ENCODE data around the gene UBE2D2. TPM values are rescaled to one million over a fixed set of nuclear protein-coding genes. Genes with fewer than 3 reads are reported as not detected.

UBE2D2 gene
- total RNA-seq, 1 experiment from 2014 or later, result 79.3 TPM

GRCh38 chr5:139660105-139660922 is 99.2 kb downstream of the UBE2D2 start:
- peak; percentile 88 for DNase-seq (ENCODE audit: low spot score)

GRCh38 chr5:139660923-139661814 is 100.0 kb downstream of the UBE2D2 start:
- peak; percentile 93 for DNase-seq (ENCODE audit: low spot score)

- DNase-seq (ENCODE audit: low spot score), result no peak
These were observed 101.5 kb downstream of the UBE2D2 start for GRCh38 chr5:139662617-139663016.

GRCh38 chr5:139663207-139664085 is 102.3 kb downstream of the UBE2D2 start:
- no peak for DNase-seq (ENCODE audit: low spot score)

GRCh38 chr5:139664086-139664693 is 103.1 kb downstream of the UBE2D2 start:
- no peak for DNase-seq (ENCODE audit: low spot score)

GRCh38 chr5:139664727-139665351 is 103.7 kb downstream of the UBE2D2 start:
- no peak for DNase-seq (ENCODE audit: low spot score)

GRCh38 chr5:139665626-139666025 is 104.5 kb downstream of the UBE2D2 start:
- DNase-seq (ENCODE audit: low spot score), result no peak

- no peak for DNase-seq (ENCODE audit: low spot score)
These were observed 105.4 kb downstream of the UBE2D2 start for GRCh38 chr5:139666551-139666950.

- peak; percentile 31 for DNase-seq (ENCODE audit: low spot score)
These were observed 106.0 kb downstream of the UBE2D2 start for GRCh38 chr5:139667001-139667729.

- DNase-seq (ENCODE audit: low spot score), result no peak
These were observed 106.6 kb downstream of the UBE2D2 start for GRCh38 chr5:139667730-139668063.

GRCh38 chr5:139668064-139668880 is 107.1 kb downstream of the UBE2D2 start:
- DNase-seq (ENCODE audit: low spot score), result peak; percentile 45

GRCh38 chr5:139668924-139669661 is 108.0 kb downstream of the UBE2D2 start:
- DNase-seq (ENCODE audit: low spot score), result no peak

- no peak for DNase-seq (ENCODE audit: low spot score)
These were observed 108.7 kb downstream of the UBE2D2 start for GRCh38 chr5:139669662-139670368.

GRCh38 chr5:139670369-139671095 is 109.4 kb downstream of the UBE2D2 start:
- no peak for DNase-seq (ENCODE audit: low spot score)

GRCh38 chr5:139671096-139671841 is 110.1 kb downstream of the UBE2D2 start:
- DNase-seq (ENCODE audit: low spot score), result no peak

GRCh38 chr5:139675213-139675612 is 114.1 kb downstream of the UBE2D2 start:
- no peak for DNase-seq (ENCODE audit: low spot score)

GRCh38 chr5:139675825-139676224 is 114.7 kb downstream of the UBE2D2 start:
- no peak for DNase-seq (ENCODE audit: low spot score)
